NK-92 treated with Interleukin-12 subunit alpha and Interleukin-12 subunit beta, amount 100 ng/mL, for 24 hours (cell line): ENCODE measurements around the gene SRSF6.
"Not testable (repeated sequence)": the region's sequence is repeated elsewhere in the genome, so short reads cannot be mapped to it uniquely, and the experiment has no call there.

Source experiments
- DNase-seq: peaks from one replicate; lab custom pipeline; 2025; lab: John Stamatoyannopoulos, UW

Gene SRSF6

DNA sequence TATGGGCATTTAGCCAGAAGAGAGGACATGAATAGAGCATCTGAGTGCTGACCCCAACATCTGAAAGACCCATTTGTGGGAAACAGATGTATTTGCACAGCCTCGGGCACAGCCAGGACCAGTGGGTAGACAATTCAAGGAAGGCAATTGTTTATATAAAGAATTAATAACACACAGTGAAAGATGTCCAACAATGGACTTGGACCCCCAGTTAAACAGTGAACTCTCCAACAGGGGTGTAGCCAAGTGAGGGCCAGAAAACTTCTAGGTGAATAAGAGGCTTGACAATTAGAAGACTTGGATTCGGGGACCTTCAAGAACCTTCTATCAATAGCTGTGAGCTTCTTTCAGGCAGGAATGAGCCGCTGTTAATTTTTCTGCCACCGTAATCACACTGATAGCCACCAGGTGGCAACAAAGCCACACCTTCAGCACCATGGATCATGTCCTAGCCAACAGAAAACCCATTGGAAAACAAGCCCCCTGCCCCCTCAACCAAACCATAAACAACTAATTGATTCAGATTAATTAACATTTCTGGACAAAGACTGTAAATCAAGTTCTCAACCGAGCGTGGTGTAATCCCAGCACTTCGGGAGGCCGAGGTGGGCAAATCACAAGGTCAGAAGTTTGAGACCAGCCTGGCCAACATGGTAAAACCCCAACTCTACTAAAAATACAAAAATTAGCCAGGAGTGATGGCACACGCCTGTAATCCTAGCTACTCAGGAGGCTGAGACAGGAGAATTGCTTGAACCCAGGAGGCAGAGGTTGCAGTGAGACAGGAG is 8.8 kb upstream of the SRSF6 start:
- peak; percentile 16 for DNase-seq

DNA sequence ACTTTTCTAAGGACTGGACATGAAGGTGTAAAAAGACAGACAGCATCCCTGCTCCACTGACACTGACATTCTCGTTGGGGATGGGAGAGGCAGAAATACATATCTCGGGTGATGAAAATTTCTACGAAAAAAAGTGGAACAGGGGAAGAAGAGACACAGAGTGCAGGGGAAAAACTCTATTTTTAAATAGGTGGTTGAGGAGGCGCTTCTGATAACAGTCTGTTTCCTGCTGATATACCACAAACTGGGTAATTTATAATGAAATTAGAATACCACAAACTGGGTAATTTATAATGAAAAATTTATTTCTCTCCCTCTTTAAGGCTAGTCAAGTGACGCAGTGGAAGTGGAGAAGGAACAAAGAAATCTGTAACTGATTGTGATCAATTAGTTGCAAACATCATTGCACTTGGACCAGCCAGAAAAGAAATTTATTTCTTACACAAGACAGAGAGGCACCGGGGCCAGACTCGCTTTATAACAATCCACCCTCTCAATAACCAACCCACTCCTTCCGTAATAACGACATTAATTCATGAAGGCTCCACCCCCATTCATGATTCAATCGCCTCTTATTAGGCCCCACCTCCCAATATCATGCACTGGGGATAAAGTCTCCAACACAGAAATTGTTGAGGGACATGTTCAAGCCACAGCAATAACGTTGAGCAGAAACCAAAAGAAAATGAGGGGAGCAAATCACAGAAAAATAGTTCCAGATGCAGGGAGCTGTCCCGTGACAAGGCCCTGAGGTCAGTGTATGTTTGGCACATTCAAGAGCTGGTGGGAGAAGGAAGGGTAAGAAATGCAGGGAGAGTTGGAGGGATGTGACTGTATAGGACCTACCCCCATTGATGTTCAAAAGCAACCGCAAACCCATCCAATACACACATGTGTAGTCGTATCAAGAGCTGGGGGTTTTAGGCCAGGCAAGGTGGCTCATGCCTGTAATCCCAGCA is 6.6 kb upstream of the SRSF6 start:
- no peak for DNase-seq

DNA sequence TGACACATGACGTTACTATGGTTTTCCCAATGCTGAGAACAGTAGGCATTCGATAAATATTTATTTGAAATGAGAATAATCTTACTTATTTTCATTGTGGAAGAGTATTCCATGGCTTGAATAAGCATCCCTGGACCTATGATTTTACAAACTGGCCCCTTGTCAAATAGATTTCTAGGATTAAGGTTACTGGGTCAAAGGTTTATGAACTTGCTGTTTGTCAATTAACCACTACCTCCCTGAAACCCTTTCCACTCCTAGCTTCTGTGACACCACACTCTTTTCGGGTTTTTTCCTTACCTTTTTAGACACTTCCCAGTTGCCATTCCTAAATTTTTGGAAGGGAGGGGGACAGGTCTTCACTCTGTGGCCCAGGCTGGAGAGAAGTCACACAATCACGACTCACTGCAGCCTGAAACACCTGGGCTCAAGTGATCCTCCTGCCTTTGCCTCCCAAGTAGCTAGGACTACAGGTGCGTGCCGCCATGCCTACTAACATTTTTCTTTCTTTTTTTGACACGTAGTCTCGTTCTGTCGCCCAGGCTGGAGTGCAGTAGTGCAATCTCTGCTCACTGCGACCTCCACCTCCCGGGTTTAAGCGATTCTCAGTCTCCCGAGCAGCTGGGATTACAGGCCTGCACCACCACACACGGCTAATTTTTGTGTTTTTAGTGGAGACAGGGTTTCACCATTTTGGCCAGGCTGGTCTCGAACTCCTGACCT is 5.1 kb upstream of the SRSF6 start:
- DNase-seq = no peak

- not testable (repeated sequence) for DNase-seq
Measured at GRCh38 chr20:43456252-43456651, 1.4 kb upstream of the SRSF6 start.

DNA sequence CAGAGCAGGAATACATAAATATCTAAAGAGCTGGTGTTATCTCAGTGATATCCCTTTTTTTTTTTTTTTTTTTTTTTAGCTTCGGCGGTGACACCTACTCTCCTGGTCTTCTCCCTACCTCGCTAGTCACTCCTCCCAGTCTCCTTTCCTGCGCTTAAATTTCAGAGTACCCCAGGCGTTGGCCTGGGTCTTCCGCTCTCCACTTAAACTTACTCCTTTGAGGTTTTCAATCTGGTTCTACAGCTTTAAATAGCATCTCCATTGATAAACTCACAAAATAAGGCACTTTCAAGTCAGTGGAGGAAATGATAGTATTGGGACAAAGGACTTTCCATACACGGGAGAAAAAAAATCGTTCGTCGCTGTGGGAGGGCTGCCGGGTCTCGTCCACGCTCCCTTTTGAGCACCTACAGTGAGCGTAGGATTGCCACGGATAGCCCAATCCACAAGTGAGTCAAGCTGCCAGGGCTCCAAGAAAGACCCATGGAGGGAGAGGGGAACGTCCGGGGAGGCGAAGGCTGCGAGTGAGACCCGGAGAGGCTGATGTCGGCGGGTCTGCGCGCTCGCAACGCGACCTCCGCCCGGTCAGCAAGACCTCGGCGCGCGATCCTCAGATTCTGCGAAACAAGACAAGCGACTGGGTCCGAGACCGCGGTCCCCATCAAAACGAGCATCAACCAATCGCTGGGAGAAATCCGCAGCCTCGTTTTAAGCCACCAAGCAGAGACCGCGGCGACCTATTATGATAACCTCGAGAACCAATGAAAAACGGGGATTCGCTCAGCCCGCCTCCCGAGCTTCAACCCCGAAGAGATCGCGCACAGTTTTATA is 672 bp upstream of the SRSF6 start:
- peak; percentile 80 for DNase-seq

DNA sequence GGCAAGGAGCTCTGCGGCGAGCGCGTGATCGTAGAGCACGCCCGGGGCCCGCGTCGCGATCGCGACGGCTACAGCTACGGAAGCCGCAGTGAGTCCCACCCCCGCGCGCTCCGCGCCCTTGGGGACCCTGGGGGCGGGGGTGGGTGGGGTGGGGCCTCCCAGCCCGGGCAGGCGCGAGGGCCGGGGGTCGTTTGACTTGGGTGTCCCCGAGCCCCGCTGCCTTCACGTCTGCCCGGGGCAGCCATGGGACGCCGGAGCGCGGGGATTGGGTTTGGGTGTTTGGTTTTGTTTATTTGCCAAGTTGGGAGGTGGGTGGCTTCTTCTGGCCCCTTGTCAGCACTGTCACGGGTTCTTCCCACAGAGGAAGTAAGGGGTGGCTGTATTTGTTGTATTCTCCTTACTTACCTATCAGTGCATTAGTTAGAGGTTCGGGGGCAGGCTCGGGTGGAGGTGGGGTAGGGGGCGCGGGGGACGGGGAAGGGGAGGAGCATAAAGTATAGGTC is 777 bp downstream of the SRSF6 start:
- DNase-seq = no peak

DNA sequence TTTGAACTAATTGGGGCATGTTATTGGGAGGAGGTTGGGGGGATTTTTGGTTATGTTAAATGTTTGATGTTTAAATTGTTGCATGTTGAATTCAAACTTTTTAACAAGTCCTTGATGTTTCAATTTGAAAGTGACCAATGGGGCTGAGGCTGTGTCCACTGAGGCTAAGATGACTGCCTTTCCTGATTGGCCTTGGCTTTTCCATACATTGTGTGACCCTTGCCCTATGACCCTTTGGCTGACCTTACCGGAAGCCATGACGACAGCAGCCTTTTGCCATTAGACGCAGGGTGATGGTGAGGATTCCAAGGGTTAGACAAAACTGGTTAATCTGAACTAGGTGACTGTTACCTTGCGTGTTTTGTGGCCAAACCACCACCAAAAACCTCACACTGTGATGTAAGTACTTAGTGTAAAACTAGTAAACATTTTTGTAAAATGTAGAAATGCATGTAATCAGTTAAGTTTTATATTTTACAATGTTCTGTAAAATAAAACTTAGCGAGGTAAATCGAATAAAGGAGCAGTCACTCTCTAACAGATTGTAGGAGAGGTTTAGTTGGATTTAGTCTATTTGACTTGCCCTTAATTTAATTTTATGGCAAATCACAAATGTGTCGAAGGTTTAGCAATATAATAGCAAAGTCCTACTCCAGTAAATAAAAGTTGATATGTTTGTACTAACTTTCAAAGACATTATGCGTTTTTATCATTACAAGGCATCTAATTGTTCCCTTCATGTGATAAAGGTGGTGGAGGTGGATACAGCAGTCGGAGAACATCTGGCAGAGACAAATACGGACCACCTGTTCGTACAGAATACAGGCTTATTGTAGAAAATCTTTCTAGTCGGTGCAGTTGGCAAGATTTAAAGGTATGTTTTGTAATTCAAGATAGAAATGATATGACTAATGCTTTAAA is 1.6 kb downstream of the SRSF6 start:
- no peak for DNase-seq

DNA sequence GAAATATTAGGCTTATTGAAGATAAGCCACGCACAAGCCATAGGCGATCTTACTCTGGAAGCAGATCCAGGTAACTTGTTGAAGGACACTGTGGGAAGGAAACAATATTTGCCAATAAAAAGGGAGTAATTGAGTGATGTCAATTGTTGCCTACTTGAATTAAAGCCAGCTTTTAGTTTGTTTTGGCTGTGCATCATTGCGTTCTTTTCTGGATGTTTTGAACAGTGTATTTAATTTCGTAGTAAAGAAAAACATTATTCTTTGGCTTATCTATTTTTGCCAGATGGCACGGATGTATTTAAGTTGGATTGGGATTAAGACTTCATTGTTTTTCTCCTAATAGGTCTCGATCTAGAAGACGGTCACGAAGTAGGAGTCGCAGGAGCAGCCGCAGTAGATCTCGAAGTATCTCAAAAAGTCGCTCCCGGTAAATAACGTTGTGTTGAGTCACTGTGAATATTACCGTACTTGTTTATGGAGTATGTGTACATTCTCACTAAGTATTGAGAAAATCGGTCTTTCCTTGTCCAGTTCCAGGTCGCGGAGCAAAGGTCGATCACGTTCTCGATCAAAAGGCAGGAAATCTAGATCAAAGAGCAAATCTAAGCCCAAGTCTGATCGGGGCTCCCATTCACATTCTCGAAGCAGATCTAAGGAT is 2.6 kb downstream of the SRSF6 start:
- DNase-seq = no peak

GRCh38 chr20:43460830-43461200 is 3.1 kb downstream of the SRSF6 start:
- DNase-seq = no peak

DNA sequence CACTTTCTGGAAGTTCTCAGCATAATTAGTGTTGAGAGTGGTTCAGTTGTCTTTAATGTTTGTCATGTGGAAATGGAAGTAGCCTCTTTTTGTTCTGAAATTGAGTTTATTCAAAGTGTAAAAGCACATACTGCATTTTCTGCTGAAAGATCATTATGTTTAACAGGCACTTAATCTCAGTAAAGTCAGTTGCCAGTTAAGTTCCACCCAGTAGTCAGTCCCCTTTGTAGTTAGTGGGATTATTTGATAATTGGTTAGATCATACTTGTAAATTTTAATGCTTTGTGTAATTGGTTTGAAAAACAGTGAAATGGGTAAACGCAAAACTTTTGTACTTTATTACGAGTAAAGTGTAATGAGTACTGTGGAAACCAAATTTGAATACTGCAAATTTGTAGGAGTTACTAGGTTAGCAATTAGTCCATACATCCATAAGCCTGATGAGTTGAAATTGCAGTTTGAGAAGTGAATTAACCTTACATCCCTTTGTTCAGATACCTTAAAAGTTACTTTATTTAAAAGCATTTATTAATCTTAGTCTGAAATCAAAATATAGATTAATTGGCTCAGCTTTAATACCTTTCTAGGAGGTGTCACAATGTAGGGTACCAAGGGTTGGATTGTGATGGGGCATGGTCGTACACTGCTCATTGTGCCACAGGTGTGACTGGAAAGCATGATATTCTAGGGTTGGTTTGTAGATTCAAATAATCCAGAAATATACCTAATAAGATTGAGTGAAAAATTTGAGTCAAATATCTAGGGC is 4.4 kb downstream of the SRSF6 start:
- DNase-seq = no peak

DNA sequence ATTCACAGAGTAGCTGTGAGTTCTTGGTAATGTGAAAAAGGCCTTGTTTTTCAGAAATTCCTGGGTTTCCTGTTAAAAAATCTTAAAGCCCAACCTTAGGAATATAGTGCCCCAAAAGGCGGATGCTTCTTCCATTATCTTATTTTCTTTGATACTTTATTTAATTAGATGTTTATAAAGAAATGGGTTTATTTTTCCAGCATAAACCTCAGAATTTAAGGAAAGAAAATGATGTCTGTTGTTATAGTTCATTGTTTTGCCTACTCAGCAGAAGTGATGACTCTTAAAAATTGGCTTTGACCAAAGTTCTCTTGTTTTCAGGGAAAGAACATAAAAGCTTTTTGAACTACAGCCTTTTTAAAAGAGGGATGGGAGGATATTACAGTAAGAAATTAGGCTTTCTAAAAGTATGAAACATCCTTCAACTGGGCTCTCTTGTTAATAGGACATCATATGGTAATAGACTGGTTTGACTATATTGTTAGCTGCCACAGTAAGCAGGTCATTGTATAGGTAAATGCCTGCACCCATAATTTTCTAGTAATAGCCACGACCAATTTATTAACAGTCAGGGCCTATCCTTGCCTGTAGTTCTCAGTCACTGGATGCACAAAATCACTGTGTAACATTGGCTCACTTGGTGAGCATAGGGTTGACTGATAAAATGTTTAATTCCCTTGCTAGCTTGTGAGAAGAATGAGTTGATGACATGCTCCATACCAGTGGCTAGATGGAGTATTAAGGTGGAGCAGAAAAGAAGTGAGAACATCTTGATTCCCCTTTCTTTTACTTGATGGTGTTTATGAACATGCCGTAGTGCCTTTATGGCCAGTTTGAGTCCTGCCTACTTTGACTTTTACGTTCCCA is 5.2 kb downstream of the SRSF6 start:
- no peak for DNase-seq

DNA sequence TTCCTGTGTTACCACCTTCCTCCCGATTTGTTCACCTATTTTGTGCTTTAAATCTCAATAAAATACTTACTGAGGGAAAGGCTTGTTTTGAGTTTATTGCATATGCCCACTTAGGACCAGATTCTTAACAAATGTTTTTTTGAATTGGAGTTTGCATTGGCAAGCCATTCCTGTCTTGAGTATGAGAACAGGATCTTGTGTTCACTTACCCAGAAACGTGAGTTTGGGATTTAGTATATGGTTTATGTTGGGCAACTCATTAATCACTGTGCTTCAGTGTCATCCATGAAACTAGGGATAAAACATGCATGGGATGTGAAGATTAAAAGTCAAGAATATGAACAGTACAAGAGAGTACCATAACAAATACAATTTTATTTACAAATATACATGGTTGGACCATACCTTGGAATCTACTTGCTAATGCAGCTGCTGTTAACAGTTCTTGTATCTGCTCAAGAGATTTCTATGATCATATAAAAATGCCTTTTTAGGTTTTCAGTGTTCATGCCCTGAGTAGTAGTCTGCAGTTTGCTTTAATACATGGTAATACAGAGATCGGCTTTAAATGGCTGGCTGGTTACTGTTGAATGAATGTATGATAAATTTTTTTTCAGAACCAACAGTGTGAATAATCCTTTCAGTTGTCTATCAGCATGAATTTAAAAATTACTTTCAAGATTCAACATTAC is 6.0 kb downstream of the SRSF6 start:
- no peak for DNase-seq

DNA sequence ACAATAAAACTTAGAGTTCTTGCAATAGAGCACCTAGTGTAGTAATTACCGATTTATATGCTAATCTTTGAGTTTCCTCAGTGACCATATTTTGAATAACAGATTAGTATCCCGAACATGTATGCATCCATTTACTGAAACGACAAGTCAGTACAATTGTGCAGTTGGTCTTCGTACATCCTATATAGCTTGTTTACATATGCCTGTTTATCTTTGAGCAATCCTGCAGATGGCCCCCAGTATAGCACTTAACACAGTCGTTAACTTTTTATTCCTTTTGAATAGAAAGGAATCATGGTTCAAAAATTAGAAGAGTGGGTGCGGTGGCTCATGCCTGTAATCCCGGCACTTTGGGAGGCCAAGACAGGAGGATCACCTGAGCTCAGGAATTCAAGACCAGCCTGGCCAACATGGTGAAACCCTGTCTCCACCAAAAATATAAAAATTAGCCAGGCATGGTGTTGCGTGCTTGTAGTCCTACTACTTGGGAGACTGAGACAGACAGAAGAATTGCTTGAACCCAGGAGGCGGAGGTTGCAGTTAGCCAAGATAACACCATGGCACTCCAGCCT is 6.6 kb downstream of the SRSF6 start:
- no peak for DNase-seq

DNA sequence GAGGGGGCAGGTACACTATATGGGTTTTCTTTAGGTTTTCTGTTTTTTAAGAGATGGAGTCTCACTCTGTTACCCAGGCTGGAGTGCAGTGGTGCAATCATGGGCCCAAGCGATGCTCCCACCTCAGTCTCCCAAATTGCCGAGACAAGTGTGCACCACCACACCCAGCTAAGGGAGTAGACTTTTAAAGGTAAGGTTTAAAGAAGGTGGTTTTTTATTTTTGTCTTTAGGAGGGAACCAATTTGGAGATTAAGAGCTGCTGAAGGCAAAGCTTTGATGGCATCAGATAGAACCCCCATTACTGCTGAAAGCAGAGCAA is 7.9 kb downstream of the SRSF6 start:
- no peak for DNase-seq

- no peak for DNase-seq
Measured at GRCh38 chr20:43467589-43467988, 9.9 kb downstream of the SRSF6 start.

DNA sequence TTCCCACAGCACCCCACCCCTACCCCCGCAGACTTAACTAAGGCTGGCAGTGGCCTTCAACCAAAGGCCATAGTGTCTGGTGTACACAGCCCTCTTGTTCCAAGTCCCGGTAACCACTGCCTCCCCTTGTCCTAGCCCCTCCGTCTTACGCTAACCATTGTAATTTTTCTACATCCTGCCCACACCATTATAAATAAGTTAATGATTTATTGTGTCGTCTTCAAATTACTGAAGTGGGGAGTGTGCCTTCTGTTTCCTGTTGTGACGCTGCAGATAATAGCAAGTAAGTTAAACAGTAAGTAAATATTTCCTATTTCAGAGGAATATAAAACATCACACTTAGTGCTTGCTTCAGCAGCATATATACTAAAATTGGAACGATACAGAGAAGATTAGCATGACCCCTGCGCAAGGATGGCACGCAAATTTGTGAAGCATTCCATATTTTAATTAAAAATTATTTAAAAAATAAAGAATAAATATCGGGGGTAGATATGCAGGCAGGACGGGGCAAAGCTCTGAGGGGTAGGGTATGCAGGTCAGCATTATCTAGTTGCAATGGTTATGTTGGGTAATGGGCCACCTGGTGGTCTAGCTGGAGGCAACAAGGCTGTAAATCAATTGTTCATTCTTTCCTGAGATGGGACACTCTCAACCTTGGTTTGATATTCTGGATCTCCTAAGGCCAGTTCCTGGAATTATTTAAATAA is 15.1 kb downstream of the SRSF6 start:
- DNase-seq = no peak

GRCh38 chr20:43473381-43473704 is 15.6 kb downstream of the SRSF6 start:
- no peak for DNase-seq
